ENCODE results near the gene LRP4.

LRP4 gene

DNA sequence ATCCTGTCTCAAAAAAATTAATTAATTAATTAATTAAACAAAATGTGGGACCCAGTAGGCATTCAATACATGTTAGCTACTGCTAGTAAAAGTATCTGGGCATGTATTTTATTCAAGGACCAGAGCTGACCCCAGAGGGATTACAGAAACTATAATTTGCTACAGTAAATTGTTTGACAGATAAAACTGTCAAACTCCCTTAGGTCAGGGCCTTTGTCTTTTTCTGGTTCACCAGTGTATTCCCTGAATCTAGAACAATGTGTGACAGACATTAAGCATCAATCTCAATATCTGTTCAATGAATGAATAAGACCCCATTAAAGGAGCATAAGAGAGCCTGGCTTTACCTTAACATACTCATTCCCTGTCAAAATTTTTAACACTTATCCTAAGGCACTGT, 78.2 kb downstream of the LRP4 start:
- TF ChIP-seq, protein P1, sequence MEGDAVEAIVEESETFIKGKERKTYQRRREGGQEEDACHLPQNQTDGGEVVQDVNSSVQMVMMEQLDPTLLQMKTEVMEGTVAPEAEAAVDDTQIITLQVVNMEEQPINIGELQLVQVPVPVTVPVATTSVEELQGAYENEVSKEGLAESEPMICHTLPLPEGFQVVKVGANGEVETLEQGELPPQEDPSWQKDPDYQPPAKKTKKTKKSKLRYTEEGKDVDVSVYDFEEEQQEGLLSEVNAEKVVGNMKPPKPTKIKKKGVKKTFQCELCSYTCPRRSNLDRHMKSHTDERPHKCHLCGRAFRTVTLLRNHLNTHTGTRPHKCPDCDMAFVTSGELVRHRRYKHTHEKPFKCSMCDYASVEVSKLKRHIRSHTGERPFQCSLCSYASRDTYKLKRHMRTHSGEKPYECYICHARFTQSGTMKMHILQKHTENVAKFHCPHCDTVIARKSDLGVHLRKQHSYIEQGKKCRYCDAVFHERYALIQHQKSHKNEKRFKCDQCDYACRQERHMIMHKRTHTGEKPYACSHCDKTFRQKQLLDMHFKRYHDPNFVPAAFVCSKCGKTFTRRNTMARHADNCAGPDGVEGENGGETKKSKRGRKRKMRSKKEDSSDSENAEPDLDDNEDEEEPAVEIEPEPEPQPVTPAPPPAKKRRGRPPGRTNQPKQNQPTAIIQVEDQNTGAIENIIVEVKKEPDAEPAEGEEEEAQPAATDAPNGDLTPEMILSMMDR (IDR thresholded peaks at IDR 0.05; ENCODE audit: low read depth, low read length): no peak
- no peak overlapping the region for H3K4me3 ChIP-seq (replicated peaks in 1 of 2; ENCODE audit: low read depth in 2 of 2, low read length in 2 of 2)
- DNase-seq (ENCODE audit: low read depth in 2 of 2): no peak

DNA sequence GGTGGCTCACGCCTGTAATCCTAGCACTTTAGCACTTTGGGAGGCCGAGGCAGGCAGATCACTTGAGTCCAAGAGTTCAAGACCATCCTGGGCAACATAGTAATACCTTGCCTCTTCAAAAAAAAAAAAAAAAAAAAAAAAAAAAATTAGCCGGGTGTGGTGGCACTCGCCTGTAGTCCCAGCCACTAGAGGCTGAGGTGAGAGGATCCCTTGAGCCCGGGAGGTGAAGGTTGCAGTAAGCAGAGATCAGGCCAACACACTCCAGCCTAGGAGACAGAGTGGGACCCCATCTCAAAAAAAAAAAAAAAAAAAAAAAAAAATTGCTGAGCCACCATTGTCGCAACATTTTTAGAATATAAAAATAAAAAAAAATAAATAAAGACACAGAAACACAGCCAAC, 79.8 kb downstream of the LRP4 start:
- TF ChIP-seq, protein P1 (IDR thresholded peaks at IDR 0.05; ENCODE audit: low read depth, low read length): no peak
- no peak overlapping the region for H3K4me3 ChIP-seq (replicated peaks in 1 of 2; ENCODE audit: low read depth in 2 of 2, low read length in 2 of 2)
- no peak for DNase-seq (ENCODE audit: low read depth in 2 of 2)

DNA sequence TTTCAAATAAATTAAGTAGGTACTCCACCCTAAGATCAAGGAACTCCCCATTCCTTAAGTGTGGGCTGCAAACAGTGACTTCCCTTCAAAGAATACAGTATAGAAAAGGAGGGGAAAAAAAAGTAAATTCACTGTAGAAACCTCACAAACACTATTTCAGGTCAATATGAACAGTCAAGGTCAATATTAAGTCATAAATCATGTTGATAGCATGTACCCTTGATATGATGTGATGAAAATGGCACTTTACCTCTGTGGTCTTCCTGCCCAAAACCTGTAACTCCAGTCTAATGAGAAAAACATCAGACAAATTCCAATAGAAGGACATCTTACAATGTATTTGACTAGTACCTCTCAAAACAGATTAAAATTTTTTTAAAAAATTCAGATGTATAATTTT, 80.5 kb downstream of the LRP4 start:
- no peak for DNase-seq (ENCODE audit: low read depth in 2 of 2)
- H3K4me3 ChIP-seq (replicated peaks in 1 of 2; ENCODE audit: low read depth in 2 of 2, low read length in 2 of 2): no peak overlapping the region
- TF ChIP-seq, protein P1 (IDR thresholded peaks at IDR 0.05; ENCODE audit: low read depth, low read length): no peak

DNA sequence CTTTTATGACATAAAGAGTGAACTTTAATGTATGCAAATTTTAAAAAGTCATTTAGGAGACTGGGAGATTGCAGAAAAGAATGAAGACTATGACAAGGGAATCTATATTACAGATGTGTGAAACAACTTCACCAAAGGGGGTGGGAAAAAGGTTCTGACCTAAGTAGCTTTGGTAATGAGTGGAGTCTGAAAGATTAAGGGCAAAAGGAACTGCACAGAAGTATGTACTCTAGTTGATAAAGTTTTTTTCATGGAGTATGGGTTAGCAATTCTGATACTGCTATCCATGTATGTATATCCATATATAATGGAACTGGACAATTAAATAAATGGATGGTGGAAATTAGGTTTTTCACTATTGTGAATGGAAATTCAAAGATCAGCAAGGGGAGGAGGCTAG, 81.5 kb downstream of the LRP4 start:
- DNase-seq (ENCODE audit: low read depth in 2 of 2): no peak
- no peak overlapping the region for H3K4me3 ChIP-seq (replicated peaks in 1 of 2; ENCODE audit: low read depth in 2 of 2, low read length in 2 of 2)
- TF ChIP-seq, protein P1 (IDR thresholded peaks at IDR 0.05; ENCODE audit: low read depth, low read length): no peak

DNA sequence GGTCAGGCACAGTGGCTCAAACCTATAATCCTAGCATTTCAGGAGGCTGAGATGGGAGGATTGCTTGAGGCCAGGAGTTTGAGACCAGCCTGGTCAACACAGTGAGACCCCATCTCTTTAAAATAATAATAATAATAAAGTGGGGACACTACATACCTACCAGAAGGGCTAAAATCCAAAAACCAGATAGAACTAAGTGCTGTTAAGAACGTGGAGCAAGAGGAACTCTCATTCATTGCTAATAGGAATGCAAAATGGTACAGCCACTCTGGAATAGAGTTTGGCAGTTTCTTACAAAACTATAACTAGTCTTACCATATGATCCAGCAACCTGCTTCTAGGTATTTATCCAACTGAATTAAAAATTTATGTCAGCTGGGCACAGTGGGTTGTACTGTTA, 81.9 kb downstream of the LRP4 start:
- TF ChIP-seq, protein P1 (IDR thresholded peaks at IDR 0.05; ENCODE audit: low read depth, low read length): no peak
- DNase-seq (ENCODE audit: low read depth in 2 of 2): no peak
- H3K4me3 ChIP-seq (replicated peaks in 1 of 2; ENCODE audit: low read depth in 2 of 2, low read length in 2 of 2): no peak overlapping the region

DNA sequence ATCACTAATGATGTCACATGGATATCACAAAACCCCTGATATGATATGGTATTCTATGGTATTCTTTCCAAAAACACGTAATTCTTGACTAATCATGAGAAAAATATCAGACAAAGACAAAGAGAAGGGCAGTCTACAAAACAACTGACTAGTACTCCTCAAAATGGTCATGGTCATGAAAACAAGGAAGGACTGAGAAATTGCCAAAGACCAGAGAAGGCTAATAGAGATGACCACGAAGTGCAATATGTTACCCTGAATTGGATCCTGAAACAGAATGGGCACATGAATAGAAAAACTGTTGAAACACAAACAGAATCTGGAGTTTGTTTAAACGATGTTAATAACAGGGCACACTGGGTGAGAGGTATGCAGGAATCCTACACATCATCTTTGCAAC, 82.5 kb downstream of the LRP4 start:
- TF ChIP-seq, protein P1 (IDR thresholded peaks at IDR 0.05; ENCODE audit: low read depth, low read length): no peak
- DNase-seq (ENCODE audit: low read depth in 2 of 2): no peak

DNA sequence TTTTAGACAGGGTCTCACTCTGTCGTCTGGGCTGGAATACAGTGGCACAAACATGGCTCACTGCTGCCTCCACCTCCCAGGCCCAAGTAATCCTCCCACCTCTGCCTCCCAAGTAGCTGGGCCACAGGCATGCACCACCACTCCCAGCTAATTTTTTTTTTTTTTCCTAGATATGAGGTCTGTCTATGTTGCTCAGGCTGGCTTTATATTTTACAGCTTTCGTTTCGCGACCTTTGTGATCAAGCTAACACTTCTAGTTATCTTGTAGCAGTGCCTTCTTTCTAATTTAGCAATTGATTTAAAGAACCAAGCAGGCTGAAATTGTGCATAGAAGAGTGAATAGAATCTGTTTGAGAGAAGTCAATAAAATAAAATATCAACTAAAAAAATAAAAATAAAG, 83.5 kb downstream of the LRP4 start:
- H3K4me3 ChIP-seq (replicated peaks in 1 of 2; ENCODE audit: low read depth in 2 of 2, low read length in 2 of 2): no peak overlapping the region
- TF ChIP-seq, protein P1 (IDR thresholded peaks at IDR 0.05; ENCODE audit: low read depth, low read length): no peak

More for the DNA sequence above, 82.5 kb downstream of the LRP4 start:
- H3K4me3 ChIP-seq (replicated peaks in 1 of 2; ENCODE audit: low read depth in 2 of 2, low read length in 2 of 2): no peak overlapping the region

More for the DNA sequence above, 83.5 kb downstream of the LRP4 start:
- DNase-seq (ENCODE audit: low read depth in 2 of 2): no peak
